OCI-LY7 (cell line): ENCODE measurements around the gene ZNF311.

ENCODE experiments used
- EZH2phosphoT487 ChIP-seq: fragments of 200-600 bp; sonication (generic); IDR thresholded peaks from 2 replicates; pipeline ENCODE4 v1.6.1; 2018; ENCODE audit warnings: low read depth, borderline replicate concordance, mild to moderate bottlenecking, mixed run types, antibody characterized with exemption, low read length, moderate library complexity, mixed read lengths
- TF ChIP-seq, protein P1 (sequence below): fragments of 200-600 bp; sonication (generic); conservative IDR thresholded peaks from 2 replicates; pipeline ENCODE4 v1.5.1; 2014; ENCODE audit warnings: mild to moderate bottlenecking, antibody characterized with exemption, low read length, moderate library complexity, mixed read lengths

DNA sequence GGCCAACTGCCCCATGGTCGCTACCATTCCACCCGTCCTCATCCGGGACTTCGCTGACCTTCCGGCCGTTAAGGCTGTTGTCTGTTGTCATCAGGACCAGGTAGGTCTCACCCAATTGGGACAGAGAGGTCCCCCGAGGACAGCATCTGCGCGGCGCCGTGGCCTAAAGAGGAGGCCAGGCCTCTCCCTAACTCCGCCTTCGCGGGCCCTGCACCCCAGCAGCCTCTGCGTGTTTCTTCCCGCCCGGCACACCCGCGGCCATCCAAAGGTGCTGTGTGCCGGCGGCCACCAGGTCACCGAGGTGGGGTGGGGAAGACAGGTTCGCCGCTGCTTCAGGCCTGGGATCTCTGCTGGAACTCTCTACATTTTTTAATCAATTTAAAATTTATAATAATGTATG is 30.8 kb upstream of the ZNF311 start:
- TF ChIP-seq, protein P1, sequence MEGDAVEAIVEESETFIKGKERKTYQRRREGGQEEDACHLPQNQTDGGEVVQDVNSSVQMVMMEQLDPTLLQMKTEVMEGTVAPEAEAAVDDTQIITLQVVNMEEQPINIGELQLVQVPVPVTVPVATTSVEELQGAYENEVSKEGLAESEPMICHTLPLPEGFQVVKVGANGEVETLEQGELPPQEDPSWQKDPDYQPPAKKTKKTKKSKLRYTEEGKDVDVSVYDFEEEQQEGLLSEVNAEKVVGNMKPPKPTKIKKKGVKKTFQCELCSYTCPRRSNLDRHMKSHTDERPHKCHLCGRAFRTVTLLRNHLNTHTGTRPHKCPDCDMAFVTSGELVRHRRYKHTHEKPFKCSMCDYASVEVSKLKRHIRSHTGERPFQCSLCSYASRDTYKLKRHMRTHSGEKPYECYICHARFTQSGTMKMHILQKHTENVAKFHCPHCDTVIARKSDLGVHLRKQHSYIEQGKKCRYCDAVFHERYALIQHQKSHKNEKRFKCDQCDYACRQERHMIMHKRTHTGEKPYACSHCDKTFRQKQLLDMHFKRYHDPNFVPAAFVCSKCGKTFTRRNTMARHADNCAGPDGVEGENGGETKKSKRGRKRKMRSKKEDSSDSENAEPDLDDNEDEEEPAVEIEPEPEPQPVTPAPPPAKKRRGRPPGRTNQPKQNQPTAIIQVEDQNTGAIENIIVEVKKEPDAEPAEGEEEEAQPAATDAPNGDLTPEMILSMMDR, result no peak
- TF ChIP-seq EZH2phosphoT487, result no peak
